GM18858 (cell line): ENCODE data around the gene WLS.

Source experiments
- ATAC-seq: cut with Tn5 transposase; IDR thresholded peaks from one replicate; pipeline ENCODE4 v1.9.1; 2021; ENCODE audit not compliant: unreplicated experiment

The WLS gene

GRCh38 chr1:68103884-68104554, 128.3 kb downstream of the WLS start:
- ATAC-seq: no peak

GRCh38 chr1:68103011-68103545, 129.2 kb downstream of the WLS start:
- no peak for ATAC-seq

GRCh38 chr1:68101829-68102228, 130.5 kb downstream of the WLS start:
- no peak for ATAC-seq

- ATAC-seq: no peak
Measured at GRCh38 chr1:68100571-68100970, 131.8 kb downstream of the WLS start.

- no peak for ATAC-seq
Measured at GRCh38 chr1:68093737-68094136, 138.6 kb downstream of the WLS start.

- no peak for ATAC-seq
Measured at GRCh38 chr1:68087184-68087583, 145.1 kb downstream of the WLS start.

- ATAC-seq: no peak
Measured at GRCh38 chr1:68085752-68086151, 146.6 kb downstream of the WLS start.

- no peak for ATAC-seq
Measured at GRCh38 chr1:68083686-68084085, 148.6 kb downstream of the WLS start.

- no peak for ATAC-seq
Measured at GRCh38 chr1:68081775-68082283, 150.5 kb downstream of the WLS start.

GRCh38 chr1:68078647-68079046, 153.7 kb downstream of the WLS start:
- ATAC-seq: no peak
